NK-92 (cell line): ENCODE data around the gene PEX14.

Experiments used
- DNase-seq: peaks from one replicate; lab custom pipeline; 2025; ENCODE audit not compliant: unreplicated experiment; lab: John Stamatoyannopoulos, UW

The PEX14 gene

DNA sequence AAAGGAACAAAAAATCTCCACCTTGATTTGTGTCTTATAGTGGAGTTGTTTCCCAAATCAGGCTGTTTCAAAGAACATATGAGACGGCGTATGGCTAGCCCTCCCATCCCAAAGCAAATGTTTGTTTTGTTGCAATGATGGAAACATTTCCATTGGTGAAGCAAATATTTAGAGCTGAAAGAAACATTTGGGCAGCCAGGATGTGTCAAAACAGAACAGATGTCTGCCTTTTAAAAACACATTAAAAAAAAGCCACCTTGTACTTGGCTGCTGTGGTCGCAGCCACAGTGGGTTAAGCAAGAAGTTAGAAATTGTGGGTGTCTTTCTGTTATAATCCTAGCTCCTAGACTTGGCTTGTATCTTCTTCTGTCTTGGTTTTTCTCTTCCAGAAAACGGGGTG, 116.3 kb downstream of the PEX14 start:
- no peak for DNase-seq

DNA sequence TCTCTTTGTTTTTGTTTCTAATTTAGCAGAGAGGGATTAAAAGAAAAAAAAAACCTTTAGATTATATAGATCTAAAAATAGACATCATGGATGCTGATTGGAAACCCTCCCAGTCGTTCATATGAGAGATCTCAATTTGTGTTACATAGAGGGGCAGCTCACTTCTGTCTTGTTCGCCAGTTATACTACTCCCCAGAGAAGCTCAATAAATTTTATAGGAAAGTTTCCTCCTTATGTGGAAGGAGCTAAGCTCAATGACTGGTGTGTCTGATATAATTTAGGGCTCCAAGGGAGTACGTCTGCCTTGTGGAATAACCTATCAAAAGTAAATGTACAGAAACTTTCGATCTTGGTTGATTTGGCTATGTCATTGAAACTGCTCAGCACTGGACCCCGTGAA, 117.6 kb downstream of the PEX14 start:
- no peak for DNase-seq

DNA sequence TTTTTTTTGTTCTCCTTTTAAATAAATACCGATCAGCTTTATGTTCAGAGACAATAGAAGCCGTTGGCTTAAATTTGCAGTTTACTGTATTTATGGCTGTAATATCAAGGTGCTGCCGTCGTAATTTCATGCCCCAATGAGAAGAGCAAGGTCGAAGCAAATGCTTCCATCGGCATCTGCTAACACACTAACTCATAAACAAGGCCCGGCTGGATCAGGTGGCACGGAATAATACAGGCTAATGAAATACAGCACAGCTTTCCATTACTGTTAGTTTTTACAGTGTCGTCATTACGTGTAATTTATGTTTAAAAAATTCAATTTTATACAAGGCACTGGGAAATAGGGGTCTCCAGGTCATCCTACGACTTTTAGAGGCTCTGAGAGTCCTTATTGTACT, 119.0 kb downstream of the PEX14 start:
- DNase-seq = no peak

DNA sequence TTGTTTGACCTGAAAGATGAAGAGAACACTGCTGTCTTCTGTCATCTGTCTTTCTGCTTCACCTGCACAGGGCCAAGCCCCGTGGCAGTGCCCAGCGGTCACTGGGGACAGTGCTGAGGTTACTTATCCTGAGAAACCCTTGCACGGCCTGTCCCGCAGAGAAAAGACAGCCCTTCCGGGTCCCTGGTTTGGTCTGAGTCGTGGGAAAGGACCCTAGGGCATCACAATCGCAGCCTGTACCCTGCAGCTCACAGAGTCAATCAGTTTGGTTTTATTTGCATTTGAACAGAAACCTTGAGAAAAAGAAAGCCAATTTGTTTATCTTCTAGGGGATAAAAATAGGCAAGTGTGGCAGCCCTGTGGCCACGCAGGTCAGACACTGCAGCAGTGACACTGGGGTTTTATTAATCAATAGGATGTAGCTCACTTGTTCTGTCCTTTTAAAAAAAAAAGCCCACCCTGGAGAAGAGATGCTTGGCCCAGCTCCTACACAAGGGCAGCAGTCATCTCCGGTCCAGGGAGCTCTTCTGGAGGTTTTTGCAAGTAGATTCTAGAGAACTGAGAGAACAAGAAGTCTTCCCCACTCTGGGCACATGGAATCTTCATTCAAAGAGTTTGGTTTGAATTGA, 120.0 kb downstream of the PEX14 start:
- no peak for DNase-seq

DNA sequence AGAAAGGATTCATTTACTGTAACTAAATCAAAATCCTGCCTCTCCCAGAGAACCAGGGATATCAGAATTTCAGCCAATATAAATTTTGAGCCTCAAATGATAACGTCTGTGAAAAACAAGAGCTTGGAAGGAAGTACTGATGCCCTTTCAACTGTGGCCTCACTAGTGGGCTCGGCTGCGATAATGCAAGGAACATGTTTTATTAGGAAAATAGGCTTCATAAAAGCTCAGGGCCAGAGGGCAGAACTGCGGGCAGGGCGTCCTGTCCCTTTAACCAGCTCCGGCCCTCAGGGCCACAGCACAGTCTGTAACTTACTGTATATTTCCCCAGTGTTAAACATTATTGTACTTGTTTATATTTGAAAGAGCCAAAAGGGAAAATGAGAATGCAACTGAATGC, 122.0 kb downstream of the PEX14 start:
- DNase-seq = no peak

DNA sequence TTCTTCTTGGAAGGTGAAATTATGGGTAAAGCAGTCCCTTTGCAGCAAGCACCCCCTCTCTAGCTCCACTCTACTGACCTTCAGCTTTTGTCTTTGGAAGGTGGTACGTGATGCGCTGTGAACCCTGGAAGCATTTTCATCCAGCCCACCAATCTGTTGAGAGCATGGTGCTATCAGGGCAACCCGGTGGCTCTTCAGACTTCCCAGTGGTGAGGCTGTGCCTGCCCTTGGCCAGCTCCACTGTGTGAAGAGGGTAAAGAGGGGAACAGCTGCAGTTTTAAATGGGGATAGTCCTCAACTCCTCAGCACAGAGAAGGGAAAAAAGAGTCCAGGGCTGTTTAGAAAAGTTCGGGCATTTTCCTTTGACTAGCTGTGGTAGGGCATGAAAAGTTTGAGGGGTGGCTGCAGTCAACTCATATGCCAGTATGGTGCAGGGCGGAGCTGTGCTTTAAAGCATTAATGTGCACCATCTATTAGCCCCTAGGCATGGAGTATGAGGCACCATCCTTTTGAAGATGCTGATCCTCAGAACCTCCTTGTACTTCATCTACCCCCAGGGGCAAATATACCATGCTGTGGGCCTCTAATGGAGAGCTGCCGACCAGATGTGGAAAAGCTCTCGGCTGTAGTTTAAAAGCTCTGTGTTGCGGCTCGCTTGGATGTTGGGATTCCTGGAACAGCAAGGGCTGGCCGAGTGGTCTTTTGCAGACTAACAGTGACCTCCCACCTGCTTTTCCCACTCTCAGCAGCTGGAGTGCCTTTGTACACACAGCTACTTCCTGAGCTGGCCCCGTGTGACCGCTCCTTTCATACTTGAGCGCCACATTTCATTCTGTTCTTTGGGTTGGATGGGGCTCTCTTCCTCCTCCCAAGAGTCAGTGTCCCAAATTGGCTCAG, 123.0 kb downstream of the PEX14 start:
- no peak for DNase-seq

DNA sequence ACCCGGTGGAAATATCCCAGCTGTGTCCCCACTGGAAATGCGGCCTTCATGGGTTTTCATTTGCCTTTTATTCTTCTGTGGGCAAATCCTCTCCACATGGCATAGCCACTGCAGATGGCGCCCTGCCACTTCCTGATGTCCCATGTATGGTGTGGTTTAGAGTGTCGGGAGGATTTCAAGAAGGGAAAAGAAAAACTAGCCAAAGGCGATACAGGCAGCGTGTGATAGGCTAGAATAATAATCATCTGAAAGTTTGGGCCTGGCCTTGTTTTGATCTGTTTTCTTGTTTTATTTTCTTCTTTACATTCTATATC, 123.6 kb downstream of the PEX14 start:
- no peak for DNase-seq

DNA sequence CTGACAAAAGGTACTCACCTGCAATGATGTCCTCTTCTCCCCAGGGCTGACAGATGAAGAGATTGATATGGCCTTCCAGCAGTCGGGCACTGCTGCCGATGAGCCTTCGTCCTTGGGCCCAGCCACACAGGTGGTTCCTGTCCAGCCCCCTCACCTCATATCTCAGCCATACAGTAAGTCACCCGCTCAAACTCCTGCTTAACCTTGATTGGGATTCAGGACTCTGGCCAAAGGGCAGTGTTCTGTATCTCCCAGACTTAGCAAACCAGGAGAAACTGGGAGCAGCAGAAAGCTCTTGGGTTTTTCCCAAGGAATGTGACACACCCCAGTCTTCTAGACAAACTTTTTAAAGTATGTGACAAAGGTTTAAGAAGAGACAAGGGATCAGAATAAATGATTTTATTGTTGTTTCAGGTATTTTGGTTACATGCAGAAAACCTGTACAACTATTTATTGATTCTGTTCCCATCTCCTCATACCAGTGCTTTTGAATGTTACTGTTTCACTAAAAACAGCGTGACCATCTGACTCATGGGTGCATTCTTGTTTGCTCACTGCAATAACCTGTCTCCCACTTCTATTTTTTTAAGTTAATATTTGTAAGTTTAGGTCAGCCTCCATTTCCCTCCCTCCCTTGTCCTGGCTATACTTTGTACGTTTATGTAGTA, 124.6 kb downstream of the PEX14 start:
- DNase-seq = no peak

DNA sequence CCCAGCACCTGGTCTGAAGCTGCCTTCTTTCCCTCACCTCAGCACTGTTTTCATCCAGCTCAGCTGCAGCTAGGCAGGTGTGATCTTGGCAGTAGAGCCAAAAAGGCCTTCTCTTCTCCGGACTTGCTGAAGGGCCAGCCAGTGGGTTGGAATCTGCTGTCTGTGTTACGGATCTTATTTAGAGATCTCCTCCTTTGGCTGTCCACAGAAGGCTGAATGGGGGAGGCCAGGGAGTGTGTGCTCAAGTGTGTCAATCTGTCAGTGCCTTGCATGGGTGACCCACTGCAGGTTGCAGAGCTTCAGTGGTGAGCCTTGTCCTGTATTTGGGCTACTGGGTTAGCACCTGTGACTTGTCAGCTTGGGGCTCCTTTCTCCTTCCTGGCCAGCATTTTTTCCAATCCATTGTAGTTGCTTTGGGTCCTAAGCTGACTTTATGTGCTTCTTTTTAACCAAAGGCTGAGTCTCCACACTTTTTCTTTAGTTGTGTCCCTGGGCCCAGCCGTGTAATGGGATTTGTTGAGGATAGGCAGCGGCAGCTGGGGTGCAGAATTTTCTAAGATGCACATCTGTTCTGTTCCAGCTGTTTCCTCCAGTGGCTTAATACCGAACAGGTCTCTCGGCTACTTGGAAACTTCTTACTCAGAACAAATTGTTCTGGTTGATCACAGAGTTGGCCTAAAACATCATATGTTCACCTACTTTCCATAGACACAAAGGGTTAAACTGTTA, 126.8 kb downstream of the PEX14 start:
- no peak for DNase-seq

DNA sequence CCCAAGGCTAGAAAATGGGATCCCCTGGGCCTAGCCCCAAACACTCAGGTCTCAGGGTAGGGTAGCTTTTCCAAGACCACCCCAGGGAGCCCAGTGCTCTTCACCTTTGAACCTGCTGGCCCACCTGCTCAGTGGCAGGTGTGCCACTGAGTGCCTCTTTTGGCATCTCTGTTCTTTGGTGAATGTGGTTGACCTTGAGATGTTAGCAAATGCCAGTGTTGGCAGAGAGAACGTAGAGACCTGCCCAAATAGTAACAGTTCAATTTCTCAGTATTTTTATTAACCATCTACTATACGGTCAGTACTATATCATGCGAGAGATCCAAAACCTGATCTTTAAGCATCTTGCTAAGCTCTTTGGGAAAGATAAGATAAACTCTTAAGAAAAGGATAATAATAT, 128.2 kb downstream of the PEX14 start:
- no peak for DNase-seq

DNA sequence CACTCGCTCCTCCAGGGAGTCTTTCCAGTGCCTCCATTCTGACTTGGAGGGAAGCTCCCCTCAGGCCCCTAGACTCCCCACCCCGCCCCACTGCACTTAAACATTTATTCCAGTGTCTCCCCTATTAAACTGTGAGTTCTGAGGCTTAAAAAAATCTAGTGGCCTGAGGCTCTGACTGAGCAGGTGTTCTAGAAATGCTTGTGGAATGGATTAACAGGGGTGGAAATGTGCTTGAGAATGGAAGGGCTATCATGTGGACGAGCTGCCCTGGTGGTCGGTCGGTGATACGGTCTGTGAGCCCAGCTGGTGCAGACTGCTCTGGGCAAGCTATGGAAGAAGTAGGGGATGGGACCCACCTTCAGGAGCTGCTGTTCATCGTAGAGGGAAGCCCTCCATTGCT, 130.2 kb downstream of the PEX14 start:
- no peak for DNase-seq

DNA sequence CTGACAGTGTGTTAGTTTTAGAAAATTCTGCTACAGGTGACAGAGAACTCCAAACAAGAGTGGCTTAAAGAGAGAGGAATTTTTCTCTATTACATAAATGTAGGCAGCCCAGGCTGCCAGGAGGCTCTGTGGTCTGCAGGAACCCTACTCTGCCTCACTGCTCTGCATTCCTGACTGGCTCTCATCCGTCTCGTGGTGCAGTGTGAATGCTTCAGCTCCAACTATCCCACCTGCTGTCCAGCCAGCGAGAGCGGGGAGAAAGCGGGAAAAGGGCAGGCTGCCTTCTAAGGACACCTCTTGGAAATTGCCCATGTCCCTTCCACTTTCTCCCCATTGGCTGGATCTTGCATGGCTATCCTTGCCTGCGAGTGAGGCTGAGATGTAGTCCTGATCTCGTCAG, 131.3 kb downstream of the PEX14 start:
- no peak for DNase-seq

DNA sequence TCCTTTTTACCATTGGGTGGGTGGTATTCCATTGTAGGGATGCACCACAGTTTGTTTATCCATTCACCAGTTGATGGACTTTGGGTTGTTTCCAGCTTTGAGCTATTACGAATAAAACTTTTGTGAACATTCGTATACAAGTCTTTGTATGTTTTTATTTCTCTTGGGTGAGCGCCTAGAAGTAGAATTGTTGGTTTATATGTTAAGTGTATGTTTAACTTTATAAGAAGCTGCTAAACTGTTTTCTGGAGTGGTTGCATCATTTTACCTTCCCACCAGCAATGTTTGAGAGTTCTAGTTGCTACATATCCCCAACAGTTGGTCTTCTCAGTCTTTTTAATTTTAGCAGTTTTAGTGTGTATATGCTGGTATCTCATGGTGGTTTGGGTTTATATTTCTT, 132.5 kb downstream of the PEX14 start:
- DNase-seq = no peak

DNA sequence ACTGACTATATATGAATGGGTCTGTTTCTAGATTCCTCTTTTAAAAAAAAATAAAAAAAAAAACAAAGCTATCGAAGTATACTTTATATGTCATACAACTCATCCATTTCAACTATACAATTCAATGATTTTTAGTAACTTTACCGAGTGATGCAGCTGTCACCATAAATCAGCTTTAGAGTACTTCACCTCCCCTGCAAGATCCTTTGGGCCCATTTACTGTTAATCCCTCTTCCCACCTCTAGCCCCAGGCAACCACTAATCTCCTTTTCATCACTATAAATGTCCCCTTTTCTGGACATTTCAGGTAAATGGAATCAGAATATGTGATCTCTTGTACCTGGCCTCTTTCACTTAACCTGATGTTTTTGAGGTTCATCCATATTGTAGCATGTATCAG, 133.9 kb downstream of the PEX14 start:
- DNase-seq = no peak

DNA sequence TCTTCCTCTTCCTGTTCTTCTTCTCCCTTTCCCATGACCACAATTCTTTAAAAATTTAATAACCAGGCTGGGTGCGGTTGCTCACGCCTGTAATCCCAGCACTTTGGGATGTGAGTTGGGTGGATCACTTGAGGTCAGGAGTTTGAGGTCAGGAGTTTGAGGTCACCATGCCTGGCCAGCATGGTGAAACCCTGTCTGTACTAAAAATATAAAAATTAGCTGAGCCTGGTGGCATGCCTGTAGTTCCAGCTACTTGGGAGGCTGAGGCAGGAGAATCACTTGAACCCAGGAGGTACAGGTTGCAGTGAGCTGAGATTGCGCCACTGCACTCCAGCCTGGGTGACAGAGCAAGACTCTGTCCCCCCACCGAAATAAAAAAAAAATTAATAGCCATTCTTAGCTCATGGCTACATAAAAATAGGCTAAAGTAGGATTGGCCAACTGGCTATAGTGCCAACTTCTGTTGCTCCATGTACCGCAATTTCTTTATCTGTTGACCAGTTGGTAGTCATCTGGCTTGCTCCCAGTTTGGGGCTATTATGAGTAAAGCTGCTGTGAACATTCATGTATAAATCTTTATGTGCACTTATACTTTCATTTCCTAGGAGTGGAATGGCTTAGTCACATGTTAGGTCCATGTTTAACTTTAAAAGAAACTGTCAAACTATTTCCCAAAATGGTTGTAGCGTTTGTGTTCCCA, 136.3 kb downstream of the PEX14 start:
- DNase-seq = no peak

DNA sequence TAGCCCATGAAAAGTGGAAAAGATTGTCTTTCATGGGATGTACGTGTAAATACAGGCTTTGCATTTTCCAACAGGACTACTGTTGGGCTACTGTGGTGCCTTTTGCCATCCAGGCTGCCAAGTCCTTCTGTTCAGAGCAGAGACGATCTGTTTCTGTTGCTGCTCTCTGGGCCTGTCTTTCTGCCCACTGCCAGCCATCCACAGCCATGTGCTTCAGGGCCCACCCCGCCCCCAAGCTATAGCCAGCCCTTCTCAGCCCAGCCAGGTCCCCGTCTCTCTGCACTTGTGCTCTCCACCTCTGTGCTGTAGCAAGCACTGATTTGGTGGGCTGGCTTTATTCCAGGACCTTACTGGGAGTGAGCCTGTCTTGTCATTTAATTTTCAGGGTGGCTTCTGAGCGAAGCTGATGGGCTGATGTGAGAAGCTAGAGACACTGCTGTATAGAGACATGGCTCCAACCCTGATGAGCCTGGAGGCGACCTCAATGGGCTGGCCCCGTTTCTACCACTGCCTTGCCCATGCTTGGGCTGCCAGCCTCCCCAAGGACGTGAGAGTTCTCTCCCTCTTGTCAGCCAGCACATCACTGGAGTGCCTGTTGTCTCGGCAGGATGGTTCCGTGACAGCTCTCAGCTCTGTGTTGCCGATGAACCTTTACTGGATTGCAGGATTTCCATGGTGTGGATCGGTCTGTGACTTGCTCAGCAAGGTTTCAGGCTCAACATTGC, 137.8 kb downstream of the PEX14 start:
- DNase-seq = no peak

DNA sequence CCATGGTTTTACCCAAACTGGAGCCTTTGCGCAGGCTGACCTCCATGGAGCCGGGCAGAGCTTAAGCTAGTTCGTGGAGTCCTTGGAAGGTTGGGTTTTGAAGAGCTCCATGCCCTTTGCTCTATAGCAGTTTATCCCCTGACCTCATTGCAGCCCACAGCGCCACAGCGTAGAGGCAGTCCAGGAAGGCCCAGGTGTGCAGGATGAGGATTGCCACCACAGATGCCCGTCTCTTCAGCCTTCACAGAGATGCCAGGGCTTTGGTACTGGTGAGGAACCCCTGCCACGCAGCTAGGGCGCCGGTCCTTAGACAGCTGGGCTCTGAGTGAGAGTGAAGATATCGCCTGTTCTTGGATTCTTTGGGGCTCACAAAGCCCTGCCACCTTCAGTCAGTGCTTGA, 138.6 kb downstream of the PEX14 start:
- DNase-seq = no peak

DNA sequence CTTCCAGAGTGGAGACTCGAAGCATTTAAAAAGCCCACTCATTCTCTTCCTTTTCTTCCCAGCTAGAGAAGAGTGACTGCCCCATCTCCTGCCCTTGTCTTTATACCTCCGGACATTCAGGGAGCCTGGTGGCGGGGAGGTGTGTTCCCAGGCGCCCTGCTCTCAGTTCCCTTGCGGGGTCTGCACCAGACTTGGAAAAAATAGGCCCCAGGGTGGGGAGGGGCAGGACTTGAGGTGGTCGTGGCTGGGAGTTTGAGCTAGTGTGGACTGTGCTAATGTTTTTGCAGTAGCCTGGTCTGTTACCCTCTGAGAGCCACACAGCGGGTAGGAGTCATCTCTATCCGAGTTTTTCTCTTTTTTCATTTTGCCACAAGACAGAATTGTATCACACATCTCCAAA, 139.1 kb downstream of the PEX14 start:
- no peak for DNase-seq

DNA sequence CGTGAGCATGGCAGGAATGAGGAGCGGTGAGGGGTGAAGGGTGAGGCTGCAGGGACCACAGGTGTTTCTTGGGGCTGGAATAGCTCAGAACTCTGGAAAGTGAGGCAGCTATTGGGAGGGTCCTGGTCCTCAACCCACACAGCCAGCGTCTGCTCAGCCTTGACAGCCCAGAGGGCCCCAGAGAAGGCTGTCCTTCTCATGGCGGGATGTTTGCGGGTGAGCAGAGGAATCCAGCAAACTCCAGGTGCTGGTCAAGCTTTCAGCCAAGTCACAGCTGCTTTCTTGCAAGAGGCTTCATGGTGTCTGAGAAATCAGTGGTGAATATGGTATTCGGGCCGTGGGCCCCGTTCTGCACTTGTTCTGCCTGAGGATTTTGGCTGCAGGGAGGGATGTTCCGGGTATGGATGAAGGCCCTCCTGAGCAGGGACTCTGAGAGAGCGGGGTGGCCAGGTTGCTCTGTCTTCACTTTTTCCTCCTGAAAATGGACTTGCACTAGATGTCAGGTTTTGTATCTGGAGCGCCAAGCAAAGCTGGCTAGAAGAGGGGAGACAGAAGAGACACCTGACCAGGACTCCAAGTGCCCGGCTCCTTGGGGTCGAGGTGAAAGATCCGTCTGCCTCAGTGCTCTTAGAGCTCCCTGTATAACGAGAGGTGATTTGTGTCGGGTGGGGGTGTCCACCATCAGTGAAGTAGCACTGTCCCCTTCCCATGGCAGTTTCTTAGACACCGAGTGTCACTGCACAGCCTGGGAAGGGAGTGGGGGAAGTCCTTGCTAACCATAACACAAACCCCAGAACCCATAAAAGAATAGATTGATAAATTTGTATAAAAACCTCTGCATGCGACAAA, 139.9 kb downstream of the PEX14 start:
- no peak for DNase-seq

DNA sequence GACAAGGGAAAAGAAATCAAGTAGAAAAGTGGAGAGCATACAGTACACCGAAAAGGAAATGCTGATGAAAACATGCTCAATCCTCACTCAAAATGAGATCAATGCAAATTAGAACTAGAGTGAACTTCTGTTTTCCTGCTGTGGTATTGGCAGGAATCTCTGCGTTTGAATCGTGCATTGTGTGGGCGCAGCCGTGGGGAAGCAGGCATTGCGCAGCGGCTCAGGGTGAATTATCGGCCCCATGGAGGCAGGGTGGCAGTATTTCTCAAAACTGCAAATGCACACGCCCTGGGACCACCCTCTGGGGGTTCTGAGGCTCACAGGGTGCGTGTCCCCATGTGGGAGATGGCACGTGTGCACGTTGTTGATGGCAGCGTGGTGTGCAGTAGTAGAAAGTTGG, 140.6 kb downstream of the PEX14 start:
- no peak for DNase-seq
